H1 (cell line): ENCODE results near the gene CCBE1. TPM values are rescaled to one million over a fixed set of nuclear protein-coding genes. Genes with fewer than 3 reads are reported as not detected.

Experiments used
- CTCF ChIA-PET: fragments of 300-600 bp; sonication (Branson Sonifier 250); formaldehyde crosslinking; loops from one replicate; lab custom pipeline; 2021; ENCODE audit not compliant: partially characterized antibody; lab: Charles Lee
- POLR2A ChIA-PET: fragments of 300-600 bp; sonication (Branson Sonifier 250); formaldehyde crosslinking; loops from one replicate; lab custom pipeline; 2021; ENCODE audit warnings: inconsistent platforms; ENCODE audit not compliant: partially characterized antibody; lab: Charles Lee
- DNase-seq, 2 experiments: peaks; one replicate each; pipeline versions ENCODE4 v3.0.0 to v3.0.0-alpha.2; 2010 to 2022; ENCODE audit warnings: low spot score in 2 of 2, low read depth in 1 of 2, mixed read lengths in 1 of 2
- FAIRE-seq: peaks from 2 replicates; lab custom pipeline; 2011; peaks lifted over from hg19 to GRCh38; lab: Jason Lieb, UNC
- H2AFZ ChIP-seq: 2 replicates; pipeline ENCODE4 v1.8.1; 2012; ENCODE audit warnings: low read length, inconsistent platforms
- H2AK5ac ChIP-seq: 2 replicates; pipeline ENCODE4 v1.6.1; 2013; ENCODE audit warnings: low read depth, low read length
- H2BK120ac ChIP-seq: replicated peaks from 2 replicates; pipeline ENCODE3; 2013; ENCODE audit warnings: low read depth, low read length, inconsistent platforms
- H2BK12ac ChIP-seq: 2 replicates; pipeline ENCODE4 v1.6.1; 2013; ENCODE audit warnings: low read depth, low read length
- H2BK15ac ChIP-seq: 2 replicates; pipeline ENCODE4 v1.6.1; 2013; ENCODE audit warnings: low read length
- H2BK20ac ChIP-seq: 2 replicates; pipeline ENCODE4 v1.6.1; 2013; ENCODE audit warnings: low read length
- H2BK5ac ChIP-seq: 2 replicates; pipeline ENCODE4 v1.6.1; 2013; ENCODE audit warnings: low read depth, low read length
- H3K14ac ChIP-seq: 2 replicates; pipeline ENCODE4 v1.6.1; 2013; ENCODE audit warnings: inconsistent platforms; ENCODE audit not compliant: insufficient read length
- H3K18ac ChIP-seq: 2 replicates; pipeline ENCODE4 v1.6.1; 2013; ENCODE audit warnings: low read length; ENCODE audit errors: extremely low read depth
- H3K23ac ChIP-seq: 2 replicates; pipeline ENCODE4 v1.6.1; 2013; ENCODE audit warnings: inconsistent platforms; ENCODE audit not compliant: insufficient read length
- H3K23me2 ChIP-seq: 2 replicates; pipeline ENCODE4 v1.6.1; 2013; ENCODE audit warnings: low read depth, low read length
- H3K27ac ChIP-seq: 2 replicates; pipeline ENCODE4 v1.6.1; 2011; ENCODE audit warnings: low read depth, low read length, inconsistent platforms
- H3K27me3 ChIP-seq, 4 experiments: replicated peaks in 1 of 4; 1 replicate in 1 of 4; 2 replicates in 3 of 4; pipeline versions ENCODE4 v1.6.1 to v1.8.1; 2011 to 2013; ENCODE audit warnings: low read length in 3 of 4, mild to moderate bottlenecking in 3 of 4, inconsistent platforms in 2 of 4, mixed read lengths in 2 of 4, moderate library complexity in 1 of 4; ENCODE audit not compliant: control insufficient read depth in 3 of 4, insufficient read depth in 3 of 4; ENCODE audit errors: extremely low read depth in 1 of 4
- H3K36me3 ChIP-seq, 4 experiments: 2 replicates each; pipeline versions ENCODE4 v1.6.1 to v1.8.1; 2011 to 2013; ENCODE audit warnings: mild to moderate bottlenecking in 4 of 4, low read length in 3 of 4, moderate library complexity in 2 of 4, control low read depth in 1 of 4, inconsistent platforms in 1 of 4; ENCODE audit not compliant: insufficient read depth in 4 of 4, control insufficient read depth in 2 of 4
- H3K4ac ChIP-seq: replicated peaks from 2 replicates; pipeline ENCODE3; 2013; ENCODE audit warnings: low read length, low read depth, mixed read lengths, inconsistent platforms; ENCODE audit not compliant: insufficient read length
- H3K4me1 ChIP-seq, 4 experiments: replicated peaks in 1 of 4; 1 replicate in 1 of 4; 2 replicates in 3 of 4; pipeline versions ENCODE4 v1.6.1 to v1.8.1; 2011 to 2013; ENCODE audit warnings: low read length in 3 of 4, inconsistent platforms in 2 of 4, mixed read lengths in 1 of 4; ENCODE audit not compliant: insufficient read depth in 4 of 4, control insufficient read depth in 3 of 4
- H3K4me2 ChIP-seq, 2 experiments: 2 replicates each; pipeline versions ENCODE4 v1.6.1 to v1.8.1; 2011 to 2013; ENCODE audit warnings: low read depth in 2 of 2, low read length in 2 of 2, control low read depth in 1 of 2, inconsistent platforms in 1 of 2, mild to moderate bottlenecking in 1 of 2; ENCODE audit not compliant: insufficient read depth in 1 of 2
- H3K4me3 ChIP-seq, 4 experiments: fragments of 200-600, 300-600 bp in 1 of 4; sonication (generic), shearing (Covaris generic), sonication (Bioruptor Twin) in 1 of 4; 2 replicates each; pipeline versions ENCODE4 v1.5.1 to v1.8.1; 2011 to 2016; ENCODE audit warnings: low read length in 4 of 4, low read depth in 3 of 4, control low read depth in 2 of 4, inconsistent platforms in 2 of 4, mild to moderate bottlenecking in 2 of 4, mixed read lengths in 1 of 4, moderate library complexity in 1 of 4; ENCODE audit not compliant: insufficient read depth in 2 of 4; ENCODE audit errors: extremely low read depth in 1 of 4
- H3K56ac ChIP-seq: replicated peaks from 2 replicates; pipeline ENCODE3; 2013; ENCODE audit warnings: low read depth, mild to moderate bottlenecking, mixed read lengths, low read length, inconsistent platforms; ENCODE audit not compliant: insufficient read length
- H3K79me1 ChIP-seq: 2 replicates; pipeline ENCODE4 v1.6.1; 2013; ENCODE audit warnings: low read depth, low read length, control low read depth
- H3K79me2 ChIP-seq, 2 experiments: 2 replicates each; pipeline versions ENCODE4 v1.6.1 to v1.8.1; 2012 to 2013; ENCODE audit warnings: low read length in 2 of 2, mild to moderate bottlenecking in 2 of 2, inconsistent platforms in 1 of 2; ENCODE audit not compliant: insufficient read depth in 2 of 2, control insufficient read depth in 1 of 2
- H3K9ac ChIP-seq, 4 experiments: replicated peaks in 1 of 4; 1 replicate in 1 of 4; 2 replicates in 3 of 4; pipeline versions ENCODE4 v1.6.1 to v1.8.1; 2011 to 2013; ENCODE audit warnings: low read depth in 3 of 4, low read length in 3 of 4, control low read depth in 2 of 4, mild to moderate bottlenecking in 2 of 4, moderate library complexity in 2 of 4, inconsistent platforms in 1 of 4; ENCODE audit errors: extremely low read depth in 1 of 4
- H3K9me3 ChIP-seq, 2 experiments: 2 replicates each; pipeline versions ENCODE4 v1.6.1 to v1.8.1; 2012 to 2013; ENCODE audit warnings: mild to moderate bottlenecking in 2 of 2, moderate library complexity in 2 of 2, control low read depth in 1 of 2, inconsistent platforms in 1 of 2, low read depth in 1 of 2, low read length in 1 of 2, mixed read lengths in 1 of 2; ENCODE audit not compliant: insufficient read depth in 2 of 2
- H4K20me1 ChIP-seq, 2 experiments: replicated peaks in 1 of 2; 2 replicates each; pipeline versions ENCODE3 to v1.8.1; 2011 to 2013; ENCODE audit warnings: inconsistent platforms in 2 of 2, low read length in 2 of 2, mild to moderate bottlenecking in 1 of 2; ENCODE audit not compliant: insufficient read depth in 2 of 2, control insufficient read depth in 1 of 2
- H4K5ac ChIP-seq: 2 replicates; pipeline ENCODE4 v1.6.1; 2013; ENCODE audit warnings: low read length, low read depth, mixed read lengths, inconsistent platforms; ENCODE audit not compliant: insufficient read length
- H4K8ac ChIP-seq: 2 replicates; pipeline ENCODE4 v1.8.0; 2013; ENCODE audit warnings: mild to moderate bottlenecking, moderate library complexity, low read length, inconsistent platforms; ENCODE audit not compliant: insufficient read depth; ENCODE audit errors: extremely low read depth
- H4K91ac ChIP-seq: replicated peaks from 2 replicates; pipeline ENCODE3; 2013; ENCODE audit warnings: low read length, mixed read lengths, inconsistent platforms; ENCODE audit not compliant: insufficient read length
- CTCF ChIP-seq, 3 experiments: IDR thresholded peaks; 1 replicate in 2 of 3; 2 replicates in 1 of 3; pipeline versions ENCODE4 v1.5.1 to v1.6.1; 2011; ENCODE audit warnings: low read length in 3 of 3, mild to moderate bottlenecking in 3 of 3, inconsistent platforms in 2 of 3, low read depth in 1 of 3, moderate library complexity in 1 of 3; ENCODE audit not compliant: insufficient read depth in 1 of 3; ENCODE audit errors: control extremely low read depth in 1 of 3
- JUND ChIP-seq: IDR thresholded peaks from 2 replicates; pipeline ENCODE4 v1.6.1; 2011; ENCODE audit warnings: mild to moderate bottlenecking, improper control_type of control experiment, low read length
- RFX5 ChIP-seq: IDR thresholded peaks from 2 replicates; pipeline ENCODE4 v1.6.1; 2011; ENCODE audit warnings: low read depth, low read length, improper control_type of control experiment, borderline replicate concordance
- WGBS, 2 experiments: shearing (Covaris generic) in 1 of 2; methylation state at CpG; one replicate each; pipeline versions ENCODE4 v1.1.6 to v1.1.7; 2013 to 2015; ENCODE audit warnings: low lambda C conversion rate in 2 of 2, mixed read lengths in 2 of 2, inconsistent platforms in 1 of 2, low coverage in 1 of 2, missing lambda C conversion rate in 1 of 2; ENCODE audit not compliant: insufficient replicate concordance in 2 of 2, insufficient coverage in 1 of 2, insufficient read length in 1 of 2; ENCODE audit errors: extremely low coverage in 1 of 2, missing lambda C conversion rate in 1 of 2; 5-methylcytosine and 5-hydroxymethylcytosine counted together
- polyA plus RNA-seq, 7 experiments: library from polyadenylated mRNA; depleted of rRNA in 3 of 7; stranded (reverse) in 5 of 7; unstranded in 2 of 7; fragments of >200 nt in 5 of 7; fragments of 200-250 nt in 2 of 7; gene quantifications; 1 replicate in 5 of 7; 2 replicates in 1 of 7; 4 replicates in 1 of 7; pipeline versions ENCODE4 v1.2.1 to v1.2.3, GENCODE V29; 2011 to 2013; ENCODE audit warnings: missing spikeins in 2 of 7, mixed read lengths in 2 of 7
- total RNA-seq: library from RNA; stranded (reverse); fragmentation: NEBNext Ultra II Directional; extraction: Animal tissue kit (Norgen Biotek cat#: 25700); gene quantifications from 2 replicates; pipeline ENCODE4 v1.2.1, GENCODE V29; 2021

The CCBE1 gene
- total and polyA plus RNA-seq, 2 of the 8 experiments (the other 6 are each of a cell fraction or from before 2014, with no cell fraction given): 2.1 to 2.6 TPM

DNA sequence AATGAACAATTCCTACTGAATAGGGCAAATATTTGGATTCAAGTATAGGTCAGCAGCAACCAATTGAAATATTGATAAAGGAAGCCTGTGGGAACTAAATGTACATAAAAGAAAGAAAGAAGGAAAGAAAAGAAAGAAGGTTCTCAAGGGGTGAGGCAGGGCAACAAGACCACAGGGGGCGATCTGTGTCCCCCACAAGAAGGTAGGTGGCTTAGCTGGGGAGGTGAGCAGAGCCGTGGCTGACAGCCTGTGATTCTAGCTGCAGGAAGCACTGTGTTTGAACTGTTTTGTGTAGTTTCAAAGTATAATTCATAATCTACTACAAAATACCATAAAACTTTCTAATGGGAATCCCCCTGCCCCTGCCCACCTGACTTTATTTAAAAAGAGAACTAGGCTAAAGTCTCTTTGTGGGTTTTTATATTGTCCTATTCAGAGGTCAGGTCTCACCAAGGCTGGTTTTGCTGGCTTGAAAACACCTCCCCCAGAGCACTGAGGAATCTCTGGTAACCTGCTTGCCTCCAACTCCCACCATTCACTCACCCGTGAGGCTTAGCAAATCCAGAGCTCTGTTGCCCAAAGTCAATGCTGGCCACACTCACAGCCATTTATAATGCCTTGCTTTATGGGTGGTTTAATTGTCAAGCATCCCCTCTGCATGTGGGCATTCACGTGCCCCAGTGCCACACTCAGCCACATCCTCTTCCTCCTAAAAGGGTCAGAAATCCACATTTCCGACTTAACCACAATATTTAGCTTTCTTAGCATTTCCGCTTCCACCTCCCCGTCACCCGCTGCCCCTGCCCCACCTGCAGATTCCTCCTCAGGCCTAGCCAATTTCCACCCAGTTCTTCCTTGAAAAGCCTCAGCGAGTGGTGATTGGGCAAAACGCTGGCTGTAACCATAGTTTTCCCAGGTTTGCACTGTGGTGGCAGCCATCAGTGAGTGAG lies 301.7 kb downstream of the CCBE1 start:
- H3K14ac ChIP-seq: no peak overlapping the region
- H2BK12ac ChIP-seq: no peak overlapping the region
- no peak overlapping the region for H4K8ac ChIP-seq
- H3K27me3 ChIP-seq: 0 out of 7 replicates have a peak, but pooled peaks cover 0 to 2% (median 0%) of the 10 kb centered on the region in 4 experiments
- POLR2A ChIA-PET: interaction anchor here (0.9 to 1.5 kb wide), 2 partner anchors 36 to 40 kb away, joined by 3 to 4 read pairs; partner anchors contain the start of gene LMAN1
- H3K23me2 ChIP-seq: peaks cover 2% of the 10 kb centered on the region; the same call in 1 of the 2 replicates
- H3K79me2 ChIP-seq: no peaks in the 10 kb centered on the region
- no peak overlapping the region for H3K4me3 ChIP-seq
- H2BK120ac ChIP-seq: no peak overlapping the region
- no peak overlapping the region for H2BK20ac ChIP-seq
- H3K23ac ChIP-seq: no peak overlapping the region
- no peak overlapping the region for H4K5ac ChIP-seq
- WGBS, 2 experiments: 77% methylated on average over 10 of the region's 10 CpGs; no CpG with 5 or more reads in 1 of the 2 experiments
- H3K4ac ChIP-seq: no peak overlapping the region
- no peak for DNase-seq
- H3K4me1 ChIP-seq: peaks cover 0 to 3% (median 0%) of the 10 kb centered on the region in 4 experiments; a peak in 3 of 7 replicates
- no peak for FAIRE-seq
- H3K4me2 ChIP-seq: no peak overlapping the region
- no peaks in the 10 kb centered on the region; a peak in 1 of 4 replicates for H3K9me3 ChIP-seq
- H2BK15ac ChIP-seq: peak overlapping the region; percentile 40; the same call in 1 of the 2 replicates
- H3K79me1 ChIP-seq: no peaks in the 10 kb centered on the region
- no peak overlapping the region for H3K9ac ChIP-seq
- H4K91ac ChIP-seq: no peak overlapping the region
- no peak overlapping the region for H2AK5ac ChIP-seq
- no peak overlapping the region for H3K27ac ChIP-seq
- no peak overlapping the region for H2AFZ ChIP-seq
- peak in 1 of 3 experiments; percentile 27; a peak in 1 of 4 replicates for TF ChIP-seq CTCF (IDR thresholded peaks at IDR 0.05; ENCODE audit: control extremely low read depth in 1 of 3, insufficient read depth in 1 of 3, low read depth in 1 of 3, low read length in 3 of 3)
- no peak for TF ChIP-seq RFX5
- TF ChIP-seq JUND: no peak
- TF ChIP-seq, all 59 proteins: peak for 1
- H4K20me1 ChIP-seq: no peaks in the 10 kb centered on the region
- H2BK5ac ChIP-seq: no peak overlapping the region
- H3K18ac ChIP-seq: no peak overlapping the region
- no peaks in the 10 kb centered on the region for H3K36me3 ChIP-seq
- CTCF ChIA-PET: interaction anchor here (0.6 to 2.5 kb wide), 9 partner anchors 8 to 387 kb away, joined by 3 to 10 read pairs (median 4); no protein-coding TSS in a partner anchor
- H3K56ac ChIP-seq: no peak overlapping the region
